SK-N-SH treated with all-trans-retinoic acid at 6 μM for 48 hours (cell line): Measurements from ENCODE around the gene GALNTL6.
"Not testable (repeated sequence)": the region's sequence is repeated elsewhere in the genome, so short reads cannot be mapped to it uniquely, and the experiment has no call there.

ENCODE experiments used
- ARNTL ChIP-seq: fragments of 450-650 bp; formaldehyde crosslinking; IDR thresholded peaks from 2 replicates; pipeline ENCODE4 v1.5.0; 2020; ENCODE audit warnings: low read depth, mild to moderate bottlenecking, moderate library complexity, borderline replicate concordance
- ISL1 ChIP-seq: fragments of 250-450 bp; sonication (Bioruptor Pico); IDR thresholded peaks from 2 replicates; pipeline ENCODE4 v2.1.2; 2022; ENCODE audit warnings: mild to moderate bottlenecking, moderate library complexity
- RARB ChIP-seq: fragments of 250-450 bp; sonication (Bioruptor Pico); IDR thresholded peaks from 2 replicates; pipeline ENCODE4 v1.8.0; 2021; ENCODE audit warnings: mild to moderate bottlenecking, moderate library complexity
- ZFP3 ChIP-seq: fragments of 250-450 bp; sonication (Bioruptor Pico); IDR thresholded peaks from 2 replicates; pipeline ENCODE4 v1.5.0; 2020; ENCODE audit warnings: mild to moderate bottlenecking, moderate library complexity
- TF ChIP-seq, protein P1 (sequence below): fragments of 250-450 bp; sonication (Bioruptor Pico); IDR thresholded peaks from 2 replicates; pipeline ENCODE4 v1.5.1; 2021; ENCODE audit warnings: mild to moderate bottlenecking, moderate library complexity
- TF ChIP-seq, protein P2 (sequence below): fragments of 250-450 bp; sonication (Bioruptor Pico); IDR thresholded peaks from 2 replicates; pipeline ENCODE4 v1.8.0; 2020; ENCODE audit warnings: mild to moderate bottlenecking, moderate library complexity, borderline replicate concordance

- not testable (repeated sequence) for TF ChIP-seq ISL1, ARNTL, RARB, ZFP3 (CRISPR knock-in tag)
- TF ChIP-seq, protein P1, sequence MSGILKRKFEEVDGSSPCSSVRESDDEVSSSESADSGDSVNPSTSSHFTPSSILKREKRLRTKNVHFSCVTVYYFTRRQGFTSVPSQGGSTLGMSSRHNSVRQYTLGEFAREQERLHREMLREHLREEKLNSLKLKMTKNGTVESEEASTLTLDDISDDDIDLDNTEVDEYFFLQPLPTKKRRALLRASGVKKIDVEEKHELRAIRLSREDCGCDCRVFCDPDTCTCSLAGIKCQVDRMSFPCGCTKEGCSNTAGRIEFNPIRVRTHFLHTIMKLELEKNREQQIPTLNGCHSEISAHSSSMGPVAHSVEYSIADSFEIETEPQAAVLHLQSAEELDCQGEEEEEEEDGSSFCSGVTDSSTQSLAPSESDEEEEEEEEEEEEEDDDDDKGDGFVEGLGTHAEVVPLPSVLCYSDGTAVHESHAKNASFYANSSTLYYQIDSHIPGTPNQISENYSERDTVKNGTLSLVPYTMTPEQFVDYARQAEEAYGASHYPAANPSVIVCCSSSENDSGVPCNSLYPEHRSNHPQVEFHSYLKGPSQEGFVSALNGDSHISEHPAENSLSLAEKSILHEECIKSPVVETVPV (CRISPR knock-in tag) = not testable (repeated sequence)
- TF ChIP-seq, protein P2, sequence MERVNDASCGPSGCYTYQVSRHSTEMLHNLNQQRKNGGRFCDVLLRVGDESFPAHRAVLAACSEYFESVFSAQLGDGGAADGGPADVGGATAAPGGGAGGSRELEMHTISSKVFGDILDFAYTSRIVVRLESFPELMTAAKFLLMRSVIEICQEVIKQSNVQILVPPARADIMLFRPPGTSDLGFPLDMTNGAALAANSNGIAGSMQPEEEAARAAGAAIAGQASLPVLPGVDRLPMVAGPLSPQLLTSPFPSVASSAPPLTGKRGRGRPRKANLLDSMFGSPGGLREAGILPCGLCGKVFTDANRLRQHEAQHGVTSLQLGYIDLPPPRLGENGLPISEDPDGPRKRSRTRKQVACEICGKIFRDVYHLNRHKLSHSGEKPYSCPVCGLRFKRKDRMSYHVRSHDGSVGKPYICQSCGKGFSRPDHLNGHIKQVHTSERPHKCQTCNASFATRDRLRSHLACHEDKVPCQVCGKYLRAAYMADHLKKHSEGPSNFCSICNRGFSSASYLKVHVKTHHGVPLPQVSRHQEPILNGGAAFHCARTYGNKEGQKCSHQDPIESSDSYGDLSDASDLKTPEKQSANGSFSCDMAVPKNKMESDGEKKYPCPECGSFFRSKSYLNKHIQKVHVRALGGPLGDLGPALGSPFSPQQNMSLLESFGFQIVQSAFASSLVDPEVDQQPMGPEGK (CRISPR knock-in tag) = not testable (repeated sequence)
Observed at GRCh38 chr4:173021746-173022573, 1208.8 kb downstream of the GALNTL6 start.
